Heart left ventricle (tissue), 13 donors: Measurements from ENCODE around the gene ADAMTS12.

ENCODE experiments used
- POLR2A ChIP-seq, 2 donors: fragments of 450-650 bp; IDR thresholded peaks; one replicate each; pipeline ENCODE4 v1.6.1; 2017; ENCODE audit warnings: antibody characterized with exemption in 2 of 2, mild to moderate bottlenecking in 2 of 2, moderate library complexity in 2 of 2
- TF ChIP-seq, protein P1 (sequence below), 12 donors: fragments of 200-600 bp; sonication (generic) in 4 of 12; IDR thresholded peaks; one replicate each; pipeline versions ENCODE4 v1.5.0 to v1.8.0; 2018 to 2022; ENCODE audit warnings: antibody characterized with exemption in 12 of 12, mild to moderate bottlenecking in 5 of 12
- donor health status: ischemic (EF 13 %, LVEDD 7.1; RV severe dilation, severe dysfunction).
- donor health status: DM: no; HTN: yes; CAD: no.
- donor health status: DM: no; HTN: no; CAD: no.
- donor health status: ischemic (EF 25% LVEDD 6.9; RV normal size, moderate dysfunction).
- donor health status: ischemic (EF 25% LVEDD 5.7; RV mildly dilated, moderate dysfunction).
- donor health status: ischemic (EF 35%, LVEDD 5.7; RV mildly dilated, moderate dysfunction).
- donor health status: nonischemic (EF 11% LVEDD 7.7; RV severe dilation, severe dysfunction).
- donor health status: DM: yes; HTN: yes; CAD: no.
- donor health status: PGD.
- donor health status: ischemic (EF 29% LVEDD 5.4; RV normal size, mild dysfunction).
- donor health status: nonischemic (EF 23%, LVEDD 6.1; RV moderate dilation, normal function).

DNA sequence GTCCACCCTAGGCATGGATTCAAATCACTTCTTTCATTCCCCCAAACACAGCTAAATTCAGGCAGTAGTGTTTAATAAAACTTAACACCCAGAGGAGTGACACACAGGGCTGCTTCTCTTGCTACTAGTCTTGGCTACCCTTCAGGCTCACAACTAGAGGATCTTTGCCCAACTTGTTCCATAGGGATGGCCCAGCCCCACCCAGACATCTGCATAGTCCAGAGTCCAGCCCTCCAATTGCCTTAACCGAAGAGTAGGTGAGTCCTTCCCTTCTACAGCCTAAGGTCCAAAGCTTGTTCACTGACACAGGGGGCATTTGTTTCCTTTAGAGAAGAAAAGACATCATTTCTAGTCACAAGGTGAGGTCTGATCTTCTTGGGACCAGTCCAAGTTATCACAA, 29.2 kb upstream of the ADAMTS12 start:
- TF ChIP-seq POLR2A (IDR thresholded peaks at IDR 0.05) = no peak
- TF ChIP-seq, protein P1, sequence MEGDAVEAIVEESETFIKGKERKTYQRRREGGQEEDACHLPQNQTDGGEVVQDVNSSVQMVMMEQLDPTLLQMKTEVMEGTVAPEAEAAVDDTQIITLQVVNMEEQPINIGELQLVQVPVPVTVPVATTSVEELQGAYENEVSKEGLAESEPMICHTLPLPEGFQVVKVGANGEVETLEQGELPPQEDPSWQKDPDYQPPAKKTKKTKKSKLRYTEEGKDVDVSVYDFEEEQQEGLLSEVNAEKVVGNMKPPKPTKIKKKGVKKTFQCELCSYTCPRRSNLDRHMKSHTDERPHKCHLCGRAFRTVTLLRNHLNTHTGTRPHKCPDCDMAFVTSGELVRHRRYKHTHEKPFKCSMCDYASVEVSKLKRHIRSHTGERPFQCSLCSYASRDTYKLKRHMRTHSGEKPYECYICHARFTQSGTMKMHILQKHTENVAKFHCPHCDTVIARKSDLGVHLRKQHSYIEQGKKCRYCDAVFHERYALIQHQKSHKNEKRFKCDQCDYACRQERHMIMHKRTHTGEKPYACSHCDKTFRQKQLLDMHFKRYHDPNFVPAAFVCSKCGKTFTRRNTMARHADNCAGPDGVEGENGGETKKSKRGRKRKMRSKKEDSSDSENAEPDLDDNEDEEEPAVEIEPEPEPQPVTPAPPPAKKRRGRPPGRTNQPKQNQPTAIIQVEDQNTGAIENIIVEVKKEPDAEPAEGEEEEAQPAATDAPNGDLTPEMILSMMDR (IDR thresholded peaks at IDR 0.05) = no peak
